IPS-NIHi7 (cell line): ENCODE measurements around the gene IKBKG.
A peak's percentile ranks its signal among the peaks of the same experiment; 100 is the strongest.
"Not testable (repeated sequence)": the region's sequence is repeated elsewhere in the genome, so short reads cannot be mapped to it uniquely, and the experiment has no call there.

Experiments used
- DNase-seq: peaks from one replicate; pipeline ENCODE4 v3.0.0; 2012; ENCODE audit warnings: mixed read lengths; ENCODE audit errors: extremely low spot score

Gene IKBKG

GRCh38 chrX:154558896-154559295, 11.5 kb downstream of the IKBKG start:
- DNase-seq = not testable (repeated sequence)

- DNase-seq = not testable (repeated sequence)
Observed at GRCh38 chrX:154560326-154560725, 12.9 kb downstream of the IKBKG start.

- not testable (repeated sequence) for DNase-seq
Observed at GRCh38 chrX:154562295-154562694, 14.9 kb downstream of the IKBKG start.

- DNase-seq = not testable (repeated sequence)
Observed at GRCh38 chrX:154570361-154570760, 22.9 kb downstream of the IKBKG start.

- DNase-seq = not testable (repeated sequence)
Observed at GRCh38 chrX:154573061-154573460, 25.6 kb downstream of the IKBKG start.

GRCh38 chrX:154575076-154575475, 27.7 kb downstream of the IKBKG start:
- DNase-seq = not testable (repeated sequence)

GRCh38 chrX:154582994-154583393, 35.6 kb downstream of the IKBKG start:
- not testable (repeated sequence) for DNase-seq

GRCh38 chrX:154584585-154585183, 37.3 kb downstream of the IKBKG start, which contains the start of gene CTAG1A:
CTAG1A (plus strand) TSS chrX:154585133; CDS start chrX:154585207, 74 bp downstream.
- DNase-seq = not testable (repeated sequence)

GRCh38 chrX:154590415-154590814, 43.0 kb downstream of the IKBKG start:
- not testable (repeated sequence) for DNase-seq

GRCh38 chrX:154592505-154592904, 45.1 kb downstream of the IKBKG start:
- DNase-seq = no peak

- DNase-seq = no peak
Observed at GRCh38 chrX:154593201-154593600, 45.8 kb downstream of the IKBKG start.

- no peak for DNase-seq
Observed at GRCh38 chrX:154594491-154594890, 47.1 kb downstream of the IKBKG start.

GRCh38 chrX:154595559-154596249, 48.3 kb downstream of the IKBKG start:
- no peak for DNase-seq

GRCh38 chrX:154596290-154596929, 49.0 kb downstream of the IKBKG start:
- peak; percentile 75 for DNase-seq

GRCh38 chrX:154597221-154597620, 49.8 kb downstream of the IKBKG start:
- no peak for DNase-seq

GRCh38 chrX:154598656-154599055, 51.2 kb downstream of the IKBKG start:
- no peak for DNase-seq

GRCh38 chrX:154599531-154599930, 52.1 kb downstream of the IKBKG start:
- no peak for DNase-seq

GRCh38 chrX:154600759-154601374, 53.4 kb downstream of the IKBKG start:
- DNase-seq = no peak

- DNase-seq = no peak
Observed at GRCh38 chrX:154602226-154602625, 54.8 kb downstream of the IKBKG start.

- no peak for DNase-seq
Observed at GRCh38 chrX:154602766-154603437, 55.5 kb downstream of the IKBKG start.
